BLaER1 (cell line): ENCODE measurements around the gene BMP7.
A peak's percentile ranks its signal among the peaks of the same experiment; 100 is the strongest.
"Not testable (repeated sequence)": the region's sequence is repeated elsewhere in the genome, so short reads cannot be mapped to it uniquely, and the experiment has no call there.

Source experiments
- H3K27ac ChIP-seq: shearing (Covaris generic); formaldehyde crosslinking; 2 replicates; pipeline ENCODE4 v1.8.1; 2022
- H3K27me3 ChIP-seq: shearing (Covaris generic); formaldehyde crosslinking; 2 replicates; pipeline ENCODE4 v1.8.1; 2022
- H3K36me3 ChIP-seq: shearing (Covaris generic); formaldehyde crosslinking; 2 replicates; pipeline ENCODE4 v1.8.1; 2022
- H3K4me1 ChIP-seq: shearing (Covaris generic); formaldehyde crosslinking; 2 replicates; pipeline ENCODE4 v1.8.1; 2022
- H3K4me2 ChIP-seq: shearing (Covaris generic); formaldehyde crosslinking; 2 replicates; pipeline ENCODE4 v1.8.1; 2022
- H3K4me3 ChIP-seq: shearing (Covaris generic); formaldehyde crosslinking; 2 replicates; pipeline ENCODE4 v1.8.1; 2022
- H3K9ac ChIP-seq: shearing (Covaris generic); formaldehyde crosslinking; 2 replicates; pipeline ENCODE4 v1.8.1; 2022
- H3K9me3 ChIP-seq: shearing (Covaris generic); formaldehyde crosslinking; 2 replicates; pipeline ENCODE4 v1.8.1; 2022
- H4K20me1 ChIP-seq: shearing (Covaris generic); formaldehyde crosslinking; 2 replicates; pipeline ENCODE4 v1.8.1; 2022
- Cebpa-rat ChIP-seq: shearing (Covaris generic); IDR thresholded peaks from 2 replicates; pipeline ENCODE4 v1.8.1; 2022

BMP7 gene

DNA sequence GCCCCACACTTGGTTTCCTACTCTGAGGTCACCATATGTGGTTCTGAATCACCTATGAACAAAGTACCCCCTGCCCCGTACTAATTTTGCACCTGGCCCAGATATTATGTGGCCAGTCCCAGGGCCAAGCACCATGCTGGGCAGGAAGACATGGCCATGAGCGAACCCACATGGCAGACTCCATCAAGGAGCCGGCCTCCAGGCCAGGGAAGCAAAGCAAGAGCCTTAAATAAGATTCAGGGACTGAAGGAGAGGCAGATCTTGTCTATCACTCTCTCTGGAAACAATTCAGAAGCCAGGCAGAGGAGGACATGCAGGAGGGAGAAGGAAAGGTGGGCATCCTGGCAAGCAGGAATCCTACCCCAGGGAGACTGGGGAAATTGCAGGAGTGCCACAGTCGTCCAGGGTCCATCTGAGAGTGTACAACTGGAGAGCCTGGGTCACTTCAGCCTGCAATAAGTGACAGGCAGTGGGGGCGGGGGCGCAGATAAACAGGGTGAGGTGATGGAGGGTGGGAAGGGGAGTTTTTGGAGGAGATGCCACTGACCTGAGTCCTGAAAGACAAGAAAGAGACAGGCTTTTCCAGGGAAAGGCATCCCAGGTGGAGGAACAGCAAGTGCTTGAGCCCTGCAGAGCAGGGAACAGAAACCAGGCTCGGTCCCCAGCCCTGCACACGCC lies 2.1 kb upstream of the BMP7 start:
- Histone ChIP-seq H3K4me1 (peaks cover 52% of the 10 kb centered on the region), H4K20me1 (peaks cover 52% of the 10 kb centered on the region), H3K27me3 (peaks cover 63% of the 10 kb centered on the region), H3K9me3 (0 out of 2 replicates have a peak, but pooled peaks cover 4% of the 10 kb centered on the region), H3K36me3 (no peaks in the 10 kb centered on the region), H3K27ac (no peak overlapping the region), H3K4me2 (no peak overlapping the region), H3K9ac (no peak overlapping the region), H3K4me3 (no peak overlapping the region)
- no peak for TF ChIP-seq Cebpa-rat

- Histone ChIP-seq H3K27me3 (peaks cover 76% of the 10 kb centered on the region), H3K9ac (no peak overlapping the region), H3K4me3 (no peak overlapping the region), H4K20me1 (peaks cover 64% of the 10 kb centered on the region), H3K4me2 (peak overlapping the region; percentile 52), H3K27ac (no peak overlapping the region), H3K4me1 (peaks cover 52% of the 10 kb centered on the region), H3K9me3 (0 out of 2 replicates have a peak, but pooled peaks cover 4% of the 10 kb centered on the region), H3K36me3 (no peaks in the 10 kb centered on the region)
- no peak for TF ChIP-seq Cebpa-rat
Observed at GRCh38 chr20:57267158-57267821, 849 bp upstream of the BMP7 start.

- Histone ChIP-seq H3K36me3 (no peaks in the 10 kb centered on the region), H3K4me2 (no peak overlapping the region), H3K27me3 (peaks cover 89% of the 10 kb centered on the region), H3K4me3 (0 out of 2 replicates have a peak overlapping the region, but pooled peaks have one; percentile 10), H3K27ac (no peak overlapping the region), H3K4me1 (peaks cover 40% of the 10 kb centered on the region), H4K20me1 (peaks cover 75% of the 10 kb centered on the region), H3K9ac (no peak overlapping the region), H3K9me3 (0 out of 2 replicates have a peak, but pooled peaks cover 4% of the 10 kb centered on the region)
- no peak for TF ChIP-seq Cebpa-rat
Observed at GRCh38 chr20:57265997-57266290, 497 bp downstream of the BMP7 start.

GRCh38 chr20:57265336-57265996 lies 975 bp downstream of the BMP7 start:
- TF ChIP-seq Cebpa-rat = no peak
- H3K4me1 ChIP-seq = peaks cover 35% of the 10 kb centered on the region
- no peak overlapping the region for H3K27ac ChIP-seq
- peak overlapping the region; percentile 86 for H3K4me2 ChIP-seq
- no peaks in the 10 kb centered on the region for H3K36me3 ChIP-seq
- H3K9me3 ChIP-seq = 0 out of 2 replicates have a peak, but pooled peaks cover 4% of the 10 kb centered on the region
- H3K9ac ChIP-seq = no peak overlapping the region
- H4K20me1 ChIP-seq = peaks cover 79% of the 10 kb centered on the region
- peaks cover 94% of the 10 kb centered on the region for H3K27me3 ChIP-seq
- H3K4me3 ChIP-seq = 0 out of 2 replicates have a peak overlapping the region, but pooled peaks have one; percentile 30

DNA sequence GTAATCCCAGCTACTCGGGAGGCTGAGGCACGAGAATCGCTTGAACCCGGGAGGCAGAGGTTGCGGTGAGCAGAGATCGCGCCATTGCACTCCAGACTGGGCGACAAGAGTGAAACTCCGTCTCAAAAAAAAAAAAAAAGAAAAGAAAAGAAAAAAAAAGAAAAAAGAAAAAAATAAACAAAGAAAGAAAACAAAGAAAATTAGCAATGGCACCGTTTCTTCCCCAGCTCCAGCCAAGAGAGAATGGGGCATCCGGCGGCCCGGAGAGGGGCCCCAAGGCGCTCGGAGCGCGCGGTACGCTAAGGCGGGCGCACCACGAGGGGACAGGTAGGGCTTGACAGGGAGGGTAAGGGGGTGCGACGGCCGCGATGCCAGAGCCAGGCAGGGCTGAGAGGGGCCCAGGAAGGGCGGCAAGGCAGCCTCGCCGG lies 1.5 kb downstream of the BMP7 start:
- H3K4me1 ChIP-seq = peaks cover 31% of the 10 kb centered on the region
- not testable (repeated sequence) for H3K36me3 ChIP-seq, H3K9me3 ChIP-seq, H3K27ac ChIP-seq, H3K9ac ChIP-seq
- peak overlapping the region; percentile 52 for H3K4me3 ChIP-seq
- peak overlapping the region; percentile 86 for H3K4me2 ChIP-seq
- peaks cover 99% of the 10 kb centered on the region for H3K27me3 ChIP-seq
- H4K20me1 ChIP-seq = peaks cover 79% of the 10 kb centered on the region

GRCh38 chr20:57263801-57264792 lies 2.3 kb downstream of the BMP7 start:
- no peak overlapping the region for H3K9ac ChIP-seq
- H3K27me3 ChIP-seq = peaks cover 100% of the 10 kb centered on the region
- H3K9me3 ChIP-seq = 0 out of 2 replicates have a peak, but pooled peaks cover 4% of the 10 kb centered on the region
- no peak overlapping the region for H3K27ac ChIP-seq
- H3K4me3 ChIP-seq = peak overlapping the region; percentile 52
- H3K4me2 ChIP-seq = peak overlapping the region; percentile 86
- no peaks in the 10 kb centered on the region for H3K36me3 ChIP-seq
- TF ChIP-seq Cebpa-rat = no peak
- peaks cover 31% of the 10 kb centered on the region for H3K4me1 ChIP-seq
- peaks cover 79% of the 10 kb centered on the region for H4K20me1 ChIP-seq

DNA sequence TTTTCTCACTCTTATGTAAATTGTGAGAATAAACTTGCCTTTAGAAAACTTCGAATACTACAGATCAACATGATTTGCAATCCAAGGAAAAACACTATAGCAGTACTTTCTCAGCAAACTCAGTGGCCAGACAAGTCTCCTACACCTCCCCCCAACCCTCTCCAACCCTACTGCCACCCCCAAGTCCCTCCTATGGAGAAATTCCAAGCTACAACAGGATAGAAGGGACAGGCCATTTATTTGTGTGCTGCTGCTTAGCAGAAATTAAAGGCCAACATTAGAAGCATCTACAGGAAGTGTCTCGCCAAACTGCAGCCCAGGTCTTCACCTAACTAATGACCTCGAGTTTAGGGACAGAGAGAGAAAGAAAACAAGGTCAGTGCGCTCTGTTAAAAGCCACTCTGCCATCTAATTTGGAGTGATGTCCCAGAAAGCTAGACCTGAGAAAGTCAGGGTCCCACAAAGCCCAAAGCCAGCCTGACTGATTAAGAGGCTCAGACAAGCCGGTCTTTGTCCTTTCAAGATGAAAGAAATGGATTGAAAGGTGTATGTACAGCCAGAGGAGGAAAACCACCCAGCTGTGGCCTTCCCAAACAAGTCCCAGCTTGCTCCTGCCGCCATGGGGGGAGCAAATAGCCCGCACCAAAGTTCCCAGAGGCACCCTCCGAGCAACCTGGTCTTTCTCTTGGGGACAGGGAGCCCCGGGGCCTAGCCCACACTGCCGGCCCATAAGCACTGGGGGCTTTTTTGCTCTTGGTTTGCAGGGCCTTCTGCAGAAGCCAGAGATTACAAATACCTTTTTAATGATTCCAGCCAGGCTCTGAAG lies 3.4 kb downstream of the BMP7 start:
- H3K4me1 ChIP-seq = peaks cover 39% of the 10 kb centered on the region
- TF ChIP-seq Cebpa-rat = no peak
- no peak overlapping the region for H3K4me3 ChIP-seq
- no peak overlapping the region for H3K27ac ChIP-seq
- peaks cover 71% of the 10 kb centered on the region for H4K20me1 ChIP-seq
- no peaks in the 10 kb centered on the region for H3K36me3 ChIP-seq
- peaks cover 95% of the 10 kb centered on the region for H3K27me3 ChIP-seq
- no peak overlapping the region for H3K4me2 ChIP-seq
- 0 out of 2 replicates have a peak, but pooled peaks cover 4% of the 10 kb centered on the region for H3K9me3 ChIP-seq
- H3K9ac ChIP-seq = no peak overlapping the region

DNA sequence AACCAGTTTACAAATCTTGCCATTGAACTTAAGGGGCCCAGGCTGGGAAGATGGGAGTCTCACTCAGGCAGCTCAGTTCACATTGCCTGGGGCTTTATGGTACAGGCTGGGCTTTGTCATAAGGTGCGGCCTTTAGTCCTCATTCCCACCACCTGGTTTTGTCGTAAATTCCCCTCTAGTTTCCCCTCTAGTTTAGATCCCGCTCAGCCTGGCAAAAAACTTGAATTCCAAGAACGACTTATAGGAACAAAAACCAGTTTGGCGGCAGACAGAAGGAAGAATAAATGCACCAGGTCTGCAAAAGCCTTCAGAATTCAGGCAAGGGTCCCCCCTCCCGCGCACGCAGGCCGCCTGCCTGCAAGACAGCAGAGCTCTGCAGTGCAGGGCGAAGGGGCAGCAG lies 4.1 kb downstream of the BMP7 start:
- no peak for TF ChIP-seq Cebpa-rat
- peaks cover 37% of the 10 kb centered on the region for H3K4me1 ChIP-seq
- H3K36me3 ChIP-seq = no peaks in the 10 kb centered on the region
- H4K20me1 ChIP-seq = peaks cover 64% of the 10 kb centered on the region
- H3K27me3 ChIP-seq = peaks cover 88% of the 10 kb centered on the region
- H3K27ac ChIP-seq = no peak overlapping the region
- no peak overlapping the region for H3K4me3 ChIP-seq
- H3K9ac ChIP-seq = no peak overlapping the region
- H3K9me3 ChIP-seq = 0 out of 2 replicates have a peak, but pooled peaks cover 4% of the 10 kb centered on the region
- no peak overlapping the region for H3K4me2 ChIP-seq
